NOMO-1 (cell line): Measurements from ENCODE around the gene GJA10.
A peak's percentile ranks its signal among the peaks of the same experiment; 100 is the strongest.
"Not testable (repeated sequence)": the region's sequence is repeated elsewhere in the genome, so short reads cannot be mapped to it uniquely, and the experiment has no call there.

ENCODE experiments used
- DNase-seq, 2 experiments: peaks; one replicate each; lab custom pipeline; 2025; ENCODE audit not compliant: unreplicated experiment in 2 of 2; lab: John Stamatoyannopoulos, UW

Gene GJA10

DNA sequence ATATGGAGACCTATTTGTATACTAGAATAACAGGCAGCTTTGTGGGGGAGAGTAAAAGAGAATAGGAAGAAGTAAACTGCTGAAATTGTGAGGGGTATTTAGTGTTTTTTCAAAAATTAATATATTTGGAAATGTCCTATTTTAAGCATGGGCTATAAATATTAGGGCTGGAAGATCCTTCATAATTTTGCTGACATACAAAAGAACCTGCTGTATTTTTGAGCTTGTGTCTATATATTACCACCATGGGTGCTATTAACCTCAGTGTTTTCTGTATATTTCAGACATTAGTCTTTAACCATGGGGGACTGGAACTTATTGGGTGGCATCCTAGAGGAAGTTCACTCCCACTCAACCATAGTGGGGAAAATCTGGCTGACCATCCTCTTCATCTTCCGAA is at the start of gene GJA10:
Gene GJA10, plus strand, starts transcription at position 301 of the 400 bp plus-strand sequence. Its CDS starts 0 bp downstream, at position 301.
- no peak for DNase-seq

GRCh38 chr6:89847513-89847912 is 46.8 kb upstream of the GJA10 start:
- not testable (repeated sequence) for DNase-seq

DNA sequence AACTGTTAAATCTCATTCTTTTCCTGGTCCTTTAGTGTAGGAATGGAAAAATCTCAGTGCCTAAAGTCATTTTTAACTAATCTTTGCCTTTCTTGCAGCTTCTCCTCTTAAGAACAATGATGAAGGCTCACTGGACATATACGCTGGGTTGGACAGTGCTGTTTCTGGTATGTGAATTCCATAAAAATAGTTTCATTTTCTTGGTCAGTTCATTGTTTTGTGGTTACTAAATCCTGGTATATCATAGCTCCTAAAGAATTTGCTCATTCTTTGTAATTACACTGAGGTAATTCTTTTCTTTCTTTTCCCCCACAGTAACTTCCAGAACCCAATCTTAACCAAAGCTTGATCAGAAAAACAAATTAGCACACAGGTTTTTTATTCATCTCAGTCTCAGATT is 41.2 kb upstream of the GJA10 start:
- DNase-seq, result no peak

DNA sequence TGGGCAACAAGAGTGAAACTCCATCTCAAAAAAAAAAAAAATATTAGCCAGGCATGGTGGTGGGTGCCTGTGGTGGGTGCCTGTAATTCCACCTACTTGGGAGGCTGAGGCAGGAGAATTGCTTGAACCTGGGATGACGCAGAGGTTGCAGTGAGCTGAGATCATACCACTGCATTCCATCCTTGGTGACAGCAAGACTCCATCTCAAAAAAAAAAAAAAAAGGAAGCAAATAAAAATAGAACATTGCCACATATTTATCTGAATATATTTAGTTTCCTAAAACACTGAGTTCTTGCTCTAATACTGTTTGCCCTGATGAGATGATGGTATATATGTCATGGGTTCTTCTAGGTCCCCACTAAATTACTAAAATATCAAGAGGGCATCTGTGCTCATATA is 36.2 kb upstream of the GJA10 start:
- DNase-seq, result peak in 1 of 2 experiments; percentile 20

DNA sequence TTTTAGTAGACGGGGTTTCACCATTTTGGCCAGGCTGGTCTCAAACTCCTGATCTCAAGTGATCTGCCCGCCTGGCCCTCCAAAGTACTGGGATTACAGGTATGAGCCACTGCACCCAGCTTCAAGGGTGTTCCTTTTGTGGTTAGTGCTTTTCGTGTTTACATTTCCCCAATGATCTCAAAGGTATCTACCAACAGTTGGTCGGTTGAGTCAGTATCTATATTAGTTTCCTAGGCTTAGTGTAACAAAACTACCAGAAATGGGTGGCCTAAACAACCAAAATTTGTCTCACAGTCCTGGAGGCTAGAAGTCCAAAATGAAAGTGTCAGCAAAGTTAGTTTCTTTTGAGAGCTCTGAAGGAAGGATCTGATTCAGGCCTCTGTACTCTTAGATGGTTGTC is 34.5 kb upstream of the GJA10 start:
- DNase-seq, result no peak

- no peak for DNase-seq
Measured at GRCh38 chr6:89862273-89862672, 32.0 kb upstream of the GJA10 start.

DNA sequence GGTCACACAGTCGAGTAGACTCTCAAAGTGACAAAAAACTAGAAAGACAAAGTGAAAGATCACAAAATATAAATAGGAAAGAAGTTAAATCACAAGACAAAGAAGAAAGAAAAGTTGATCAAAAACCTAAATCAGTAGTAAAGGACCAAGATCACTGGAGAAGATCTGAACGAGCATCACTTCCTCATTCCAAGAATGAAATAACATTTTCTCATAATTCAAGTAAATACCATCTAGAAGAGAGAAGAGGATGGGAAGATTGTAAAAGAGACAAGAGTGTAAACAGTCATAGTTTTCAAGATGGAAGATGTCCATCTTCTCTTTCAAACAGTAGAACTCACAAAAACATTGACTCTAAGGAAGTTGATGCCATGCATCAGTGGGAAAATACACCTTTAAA is 31.6 kb upstream of the GJA10 start:
- DNase-seq, result no peak

DNA sequence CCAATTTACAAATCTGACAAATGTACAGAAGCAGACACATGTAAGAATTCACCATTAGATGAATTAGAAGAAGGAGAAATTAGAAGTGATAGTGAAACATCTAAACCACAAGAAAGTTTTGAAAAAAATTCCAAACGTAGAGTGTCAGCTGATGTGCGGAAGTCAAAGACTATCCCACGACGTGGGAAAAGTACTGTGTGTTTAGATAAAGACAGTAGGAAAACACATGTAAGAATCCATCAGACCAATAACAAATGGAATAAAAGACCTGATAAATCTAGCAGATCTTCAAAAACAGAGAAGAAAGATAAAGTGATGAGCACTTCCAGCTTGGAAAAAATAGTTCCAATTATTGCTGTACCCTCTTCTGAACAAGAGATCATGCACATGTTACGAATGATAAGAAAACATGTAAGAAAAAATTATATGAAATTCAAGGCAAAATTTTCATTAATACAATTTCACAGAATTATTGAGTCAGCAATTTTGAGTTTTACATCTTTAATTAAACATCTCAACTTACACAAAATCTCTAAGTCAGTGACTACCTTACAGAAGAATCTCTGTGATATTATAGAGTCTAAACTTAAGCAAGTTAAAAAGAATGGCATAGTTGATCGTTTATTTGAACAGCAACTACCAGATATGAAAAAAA is 28.1 kb upstream of the GJA10 start:
- no peak for DNase-seq

GRCh38 chr6:89873721-89874120 is 20.5 kb upstream of the GJA10 start:
- no peak for DNase-seq

DNA sequence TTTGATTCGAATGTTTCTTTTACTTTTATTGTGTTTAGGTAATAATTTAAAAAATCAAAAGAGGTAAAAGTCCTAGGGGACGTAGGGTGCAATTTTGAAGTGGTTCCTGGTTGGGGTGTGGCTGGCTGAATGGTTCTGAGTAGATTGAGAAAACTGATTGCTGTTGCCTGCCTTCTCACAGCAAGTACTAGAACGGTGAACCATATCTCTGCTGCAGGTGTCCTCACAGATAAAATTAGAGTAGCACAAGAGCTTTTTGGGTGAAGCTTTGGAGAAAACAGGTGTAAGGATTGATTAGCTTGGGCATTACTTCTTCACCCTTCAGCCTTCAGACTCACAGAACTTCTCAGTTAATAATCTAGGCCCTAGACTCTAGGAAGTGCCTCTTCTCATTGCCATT is 19.8 kb upstream of the GJA10 start:
- no peak for DNase-seq

DNA sequence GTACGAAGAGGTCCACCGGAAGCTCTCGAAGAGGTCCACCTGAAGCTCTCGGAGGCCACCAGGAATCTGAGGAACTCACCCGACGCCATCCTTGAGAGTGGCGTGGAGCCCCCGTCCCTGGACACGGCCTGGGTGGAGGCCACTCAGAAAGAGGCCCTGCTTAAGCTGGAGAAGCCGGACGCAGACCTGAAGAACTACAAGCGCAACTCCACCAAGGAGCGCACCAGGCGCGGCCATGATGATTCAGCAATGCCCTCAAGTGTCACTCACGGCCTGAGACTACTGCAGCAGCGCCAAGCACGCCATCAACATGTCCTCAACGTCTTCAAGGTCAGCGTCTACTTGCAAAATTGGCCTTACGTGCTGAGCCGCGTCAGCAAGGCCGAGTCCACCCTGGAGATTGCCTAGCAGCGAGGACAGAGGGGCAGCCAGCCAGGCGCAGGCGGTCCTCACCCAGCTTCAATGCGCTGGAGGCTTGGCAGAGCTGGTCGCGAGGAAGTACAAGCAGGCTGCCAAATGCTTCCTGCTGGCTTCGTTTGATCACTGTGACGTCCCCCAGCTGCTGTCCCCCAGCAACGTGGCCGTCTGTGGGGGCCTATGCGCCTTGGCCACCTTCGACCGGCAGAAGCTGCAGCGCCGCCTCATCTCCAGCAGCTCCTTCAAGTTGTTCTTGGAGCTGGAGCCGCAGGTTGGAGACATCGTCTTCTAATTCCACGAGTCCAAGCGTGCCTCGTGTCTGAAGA is 7.7 kb upstream of the GJA10 start:
- DNase-seq, result no peak

GRCh38 chr6:89887452-89888137 is 6.7 kb upstream of the GJA10 start:
- no peak for DNase-seq

GRCh38 chr6:89888138-89888514 is 6.1 kb upstream of the GJA10 start:
- no peak for DNase-seq

GRCh38 chr6:89888871-89889270 is 5.4 kb upstream of the GJA10 start:
- peak in 1 of 2 experiments; percentile 4 for DNase-seq

- DNase-seq, result not testable (repeated sequence)
Measured at GRCh38 chr6:89890845-89891528, 3.3 kb upstream of the GJA10 start.

GRCh38 chr6:89892577-89892976 is 1.7 kb upstream of the GJA10 start:
- not testable (repeated sequence) for DNase-seq

DNA sequence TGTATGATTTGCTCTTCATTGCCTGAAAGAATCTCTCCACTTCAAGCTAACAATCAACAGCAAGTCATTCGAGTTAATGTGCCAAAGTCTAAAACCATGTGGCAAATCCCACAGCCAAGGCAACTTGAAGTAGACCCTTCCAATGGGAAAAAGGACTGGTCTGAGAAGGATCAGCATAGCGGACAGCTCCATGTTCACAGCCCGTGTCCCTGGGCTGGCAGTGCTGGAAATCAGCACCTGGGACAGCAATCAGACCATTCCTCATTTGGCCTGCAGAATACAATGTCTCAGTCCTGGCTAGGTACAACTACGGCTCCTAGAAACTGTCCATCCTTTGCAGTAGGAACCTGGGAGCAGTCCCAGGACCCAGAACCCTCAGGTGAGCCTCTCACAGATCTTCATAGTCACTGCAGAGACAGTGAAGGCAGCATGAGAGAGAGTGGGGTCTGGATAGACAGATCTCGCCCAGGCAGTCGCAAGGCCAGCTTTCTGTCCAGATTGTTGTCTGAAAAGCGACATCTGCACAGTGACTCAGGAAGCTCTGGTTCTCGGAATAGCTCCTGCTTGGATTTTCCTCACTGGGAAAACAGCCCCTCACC is 1.1 kb downstream of the GJA10 start:
- no peak for DNase-seq

DNA sequence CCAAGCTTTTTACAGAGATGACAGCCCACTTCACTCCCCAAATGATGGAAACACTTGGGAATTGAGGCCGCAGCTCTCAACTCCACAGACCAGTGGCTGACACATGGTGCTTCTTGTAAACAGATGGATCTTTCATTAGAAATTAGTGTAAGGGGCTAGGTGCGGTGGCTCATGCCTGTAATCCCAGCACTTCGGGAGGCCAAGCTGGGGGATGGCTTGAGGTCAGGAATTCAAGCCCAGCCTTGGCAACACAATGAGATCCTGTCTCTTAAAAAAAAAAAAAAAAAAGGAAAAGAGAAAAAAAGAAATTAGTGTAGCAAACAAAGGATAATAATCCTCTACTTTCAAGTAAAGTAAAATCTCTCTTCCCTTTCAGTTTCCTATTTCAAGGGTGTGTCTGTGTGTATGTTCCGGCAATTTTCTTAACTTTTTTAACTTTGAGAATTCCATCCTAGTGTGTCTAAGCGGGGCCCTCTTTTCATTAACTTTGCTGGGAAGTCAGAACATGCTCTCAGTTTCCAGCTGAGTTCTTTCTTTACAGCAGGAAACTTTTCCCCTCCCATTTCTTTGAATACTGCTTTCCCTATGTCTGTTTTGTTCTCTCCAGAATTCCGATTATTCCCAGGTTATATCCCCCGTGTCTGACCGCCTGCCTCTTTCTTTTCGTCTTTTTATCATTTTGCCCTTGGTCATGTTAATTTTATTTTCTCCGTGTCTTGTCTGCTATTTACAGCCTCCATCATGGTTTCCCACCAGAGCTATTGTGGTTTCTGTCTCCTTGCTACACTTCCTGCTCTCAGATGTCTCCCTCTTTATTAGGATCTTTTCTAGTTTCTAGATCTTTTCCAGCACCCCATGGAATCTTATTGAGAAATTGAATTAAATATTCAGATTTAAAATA is 16.0 kb downstream of the GJA10 start:
- DNase-seq, result not testable (repeated sequence)

GRCh38 chr6:89910902-89911240 is 16.6 kb downstream of the GJA10 start:
- peak in 1 of 2 experiments; percentile 22 for DNase-seq
